GM23338 (cell line): ENCODE measurements around the gene PITPNC1. TPM values are rescaled to one million over a fixed set of nuclear protein-coding genes. Genes with fewer than 3 reads are reported as not detected.

Experiments
- ATAC-seq: fragments of 200-7000 bp; cut with Tn5 transposase; 3 replicates; pipeline ENCODE4 v1.9.1; 2020
- DNase-seq: peaks from one replicate; pipeline ENCODE4 v3.0.0-alpha.2; 2015; ENCODE audit warnings: low spot score
- H2AFZ ChIP-seq: fragments of 200-600 bp; sonication (generic); 2 replicates; pipeline ENCODE4 v1.8.0; 2016; ENCODE audit warnings: antibody characterized with exemption, mild to moderate bottlenecking, moderate library complexity
- H3F3A ChIP-seq: fragments of 200-600 bp; sonication (generic); replicated peaks from 2 replicates; pipeline ENCODE4 v1.8.0; 2017; ENCODE audit warnings: antibody characterized with exemption, mixed run types, low read depth
- H3K27ac ChIP-seq: fragments of 200-600 bp; sonication (generic); 2 replicates; pipeline ENCODE4 v1.6.1; 2016; ENCODE audit warnings: low read depth
- H3K27me3 ChIP-seq: fragments of 200-600 bp; sonication (generic); 2 replicates; pipeline ENCODE4 v1.8.0; 2016; ENCODE audit warnings: mild to moderate bottlenecking, mixed run types, moderate library complexity; ENCODE audit not compliant: insufficient read depth
- H3K36me3 ChIP-seq: fragments of 200-600 bp; sonication (generic); 2 replicates; pipeline ENCODE4 v1.8.0; 2016; ENCODE audit warnings: mild to moderate bottlenecking; ENCODE audit not compliant: insufficient read depth
- H3K4me1 ChIP-seq: fragments of 200-600 bp; sonication (generic); 2 replicates; pipeline ENCODE4 v1.8.0; 2016; ENCODE audit warnings: mild to moderate bottlenecking, moderate library complexity; ENCODE audit not compliant: insufficient read depth
- H3K4me2 ChIP-seq: fragments of 200-600 bp; sonication (generic); 2 replicates; pipeline ENCODE4 v1.7.1; 2017; ENCODE audit warnings: mixed run types
- H3K4me3 ChIP-seq: fragments of 200-600 bp; sonication (generic); 2 replicates; pipeline ENCODE4 v1.6.1; 2016; ENCODE audit warnings: mixed run types
- H3K79me2 ChIP-seq: fragments of 200-600 bp; sonication (generic); replicated peaks from 2 replicates; pipeline ENCODE4 v1.8.0; 2017; ENCODE audit warnings: mild to moderate bottlenecking; ENCODE audit not compliant: insufficient read depth
- H3K9me2 ChIP-seq: fragments of 200-600 bp; sonication (generic); 2 replicates; pipeline ENCODE4 v1.8.0; 2017; ENCODE audit not compliant: insufficient read depth
- H4K20me1 ChIP-seq: fragments of 200-600 bp; sonication (generic); replicated peaks from 2 replicates; pipeline ENCODE4 v1.8.0; 2017; ENCODE audit warnings: mild to moderate bottlenecking; ENCODE audit not compliant: insufficient read depth
- H3K27ac Mint-ChIP-seq: 2 replicates; pipeline ENCODE4 v1.8.0; 2020; ENCODE audit warnings: inconsistent platforms, mild to moderate bottlenecking, moderate library complexity, mixed read lengths
- H3K27me3 Mint-ChIP-seq: 3 replicates; pipeline ENCODE4 v1.8.0; 2022; ENCODE audit warnings: low read depth, mild to moderate bottlenecking, moderate library complexity, mixed read lengths, inconsistent platforms; ENCODE audit not compliant: insufficient read depth, poor library complexity
- H3K36me3 Mint-ChIP-seq: 3 replicates; pipeline ENCODE4 v1.8.0; 2021; ENCODE audit warnings: low read depth, mild to moderate bottlenecking, inconsistent platforms, moderate library complexity, mixed read lengths
- H3K4me1 Mint-ChIP-seq: 3 replicates; pipeline ENCODE4 v1.8.0; 2020; ENCODE audit warnings: mild to moderate bottlenecking, inconsistent platforms, mixed read lengths
- H3K4me3 Mint-ChIP-seq: 3 replicates; pipeline ENCODE4 v1.8.0; 2021; ENCODE audit warnings: moderate library complexity, mild to moderate bottlenecking, inconsistent platforms, mixed read lengths
- H3K9me3 Mint-ChIP-seq: 3 replicates; pipeline ENCODE4 v1.8.0; 2020; ENCODE audit warnings: moderate library complexity, mild to moderate bottlenecking, inconsistent platforms, mixed read lengths
- CREB1 ChIP-seq: fragments of 250-450 bp; sonication (Bioruptor Pico); IDR thresholded peaks from 2 replicates; pipeline ENCODE4 v1.5.0; 2020; ENCODE audit warnings: low read depth, mild to moderate bottlenecking, moderate library complexity
- EZH2 ChIP-seq: fragments of 200-600 bp; sonication (generic); IDR thresholded peaks from one replicate; pipeline ENCODE4 v1.8.0; 2017; ENCODE audit warnings: antibody characterized with exemption, mild to moderate bottlenecking, low read depth; ENCODE audit not compliant: unreplicated experiment
- EZH2phosphoT487 ChIP-seq: fragments of 200-600 bp; sonication (generic); IDR thresholded peaks from one replicate; pipeline ENCODE4 v1.8.1; 2018; ENCODE audit warnings: antibody characterized with exemption; ENCODE audit not compliant: unreplicated experiment
- JUNB ChIP-seq: IDR thresholded peaks from one replicate; pipeline ENCODE4 v1.6.1; 2016; ENCODE audit warnings: antibody characterized with exemption; ENCODE audit not compliant: unreplicated experiment
- NANOG ChIP-seq: IDR thresholded peaks from 2 replicates; pipeline ENCODE4 v1.6.1; 2016; ENCODE audit warnings: antibody characterized with exemption, borderline replicate concordance
- POLR2AphosphoS5 ChIP-seq: IDR thresholded peaks from 2 replicates; pipeline ENCODE4 v1.6.1; 2016; ENCODE audit warnings: antibody characterized with exemption, low read depth
- STAT1 ChIP-seq: IDR thresholded peaks from one replicate; pipeline ENCODE4 v1.6.1; 2016; ENCODE audit warnings: antibody characterized with exemption; ENCODE audit not compliant: unreplicated experiment
- ZNF114 ChIP-seq: fragments of 250-450 bp; sonication (Bioruptor Pico); IDR thresholded peaks from 2 replicates; pipeline ENCODE4 v1.5.0; 2020; ENCODE audit warnings: mild to moderate bottlenecking, moderate library complexity
- ZNF331 ChIP-seq: fragments of 250-450 bp; sonication (Bioruptor Pico); IDR thresholded peaks from 2 replicates; pipeline ENCODE4 v1.5.0; 2020; ENCODE audit warnings: low read depth, mild to moderate bottlenecking, moderate library complexity
- polyA plus RNA-seq: library from polyadenylated mRNA; unstranded; fragments of >200 nt; fragmentation: Nextera tagmentation; extraction: Ambion mirVana; gene quantifications from 2 replicates; pipeline ENCODE4 v1.2.1, GENCODE V29; 2016
- total RNA-seq: library from RNA; depleted of rRNA; stranded (reverse); fragments of >200 nt; shearing (Covaris generic); gene quantifications from 2 replicates; pipeline ENCODE4 v1.2.3, GENCODE V29; 2014
- TF ChIP-seq, protein P1 (sequence below): fragments of 250-450 bp; sonication (Bioruptor Pico); IDR thresholded peaks from 2 replicates; pipeline ENCODE4 v1.5.0; 2020; ENCODE audit warnings: mild to moderate bottlenecking, moderate library complexity
- TF ChIP-seq, protein P2 (sequence below), 2 experiments: fragments of 200-600 bp in 1 of 2; sonication (generic) in 1 of 2; conservative IDR thresholded peaks; 2 replicates each; pipeline versions ENCODE4 v1.5.1 to v1.6.1; 2016 to 2017; ENCODE audit warnings: antibody characterized with exemption in 2 of 2, low read depth in 2 of 2, mild to moderate bottlenecking in 2 of 2, moderate library complexity in 1 of 2
- TF ChIP-seq, protein P3 (sequence below): IDR thresholded peaks from 2 replicates; pipeline ENCODE4 v1.6.1; 2016; ENCODE audit warnings: antibody characterized with exemption
- TF ChIP-seq, protein P4 (sequence below): IDR thresholded peaks from one replicate; pipeline ENCODE4 v1.6.1; 2018; ENCODE audit warnings: antibody characterized with exemption; ENCODE audit not compliant: unreplicated experiment

Gene PITPNC1
- total and polyA plus RNA-seq, 2 experiments from 2014 or later = 23.0 to 32.6 TPM

DNA sequence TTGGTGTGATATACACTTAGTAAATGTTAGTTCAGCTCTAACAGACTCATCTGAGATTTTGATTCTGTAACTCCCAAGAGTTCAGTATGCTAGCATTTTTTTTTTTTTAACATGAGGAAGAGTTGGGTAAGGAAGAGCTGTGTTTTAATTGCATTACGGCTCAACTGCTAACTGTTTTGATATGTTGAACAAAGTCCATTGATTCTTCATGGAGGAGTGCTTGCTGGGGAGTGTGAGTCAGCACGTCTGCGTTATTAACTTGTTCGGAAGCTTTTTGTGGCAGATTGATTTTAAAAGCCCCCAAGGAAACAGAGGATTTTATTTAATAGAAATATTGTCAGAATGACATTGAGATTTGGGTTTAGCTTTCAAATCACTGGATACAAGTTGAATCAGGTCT is 45.8 kb downstream of the PITPNC1 start (continued):
- TF ChIP-seq EZH2 = no peak

DNA sequence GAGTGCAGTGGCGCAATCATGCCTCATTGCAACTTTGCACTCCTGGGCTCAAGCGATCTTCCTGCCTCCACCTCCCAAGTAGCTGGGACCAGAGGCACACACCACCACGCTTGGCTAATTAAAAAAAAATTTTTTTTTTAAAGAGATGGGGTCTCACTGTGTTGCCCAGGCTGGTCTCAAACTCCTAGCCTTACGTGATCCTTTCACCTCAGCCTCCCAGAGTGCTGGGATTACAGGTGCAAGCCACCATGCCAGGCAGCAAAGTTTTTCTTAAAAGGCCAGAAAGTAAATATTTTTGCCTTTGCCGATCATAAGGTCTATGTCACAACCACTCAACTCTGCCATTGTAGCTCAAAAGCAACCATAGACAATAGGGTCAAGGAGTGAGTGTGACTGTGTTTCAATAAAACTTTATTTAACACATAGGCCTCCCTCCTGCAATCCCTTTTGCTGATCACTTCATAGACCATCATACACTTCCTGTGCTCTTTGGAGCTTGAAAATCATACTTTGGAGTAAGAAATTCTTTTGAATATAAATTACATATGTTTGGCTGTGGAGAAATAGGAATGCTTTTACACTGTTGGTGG is 48.6 kb downstream of the PITPNC1 start:
- H3K27me3 ChIP-seq = no peaks in the 10 kb centered on the region
- H2AFZ ChIP-seq = no peak overlapping the region
- 0 out of 2 replicates have a peak, but pooled peaks cover 6% of the 10 kb centered on the region for H3K36me3 ChIP-seq
- no peak for DNase-seq
- peaks cover 77% of the 10 kb centered on the region for H3K79me2 ChIP-seq
- 0 out of 2 replicates have a peak, but pooled peaks cover 4% of the 10 kb centered on the region for H3F3A ChIP-seq
- H3K36me3 Mint-ChIP-seq = peaks cover 12% of the 10 kb centered on the region; the same call in 2 of the 3 replicates
- H3K27ac ChIP-seq = no peak overlapping the region
- peaks cover 13% of the 10 kb centered on the region for H4K20me1 ChIP-seq
- no peaks in the 10 kb centered on the region for H3K9me3 Mint-ChIP-seq
- H3K4me3 ChIP-seq = no peak overlapping the region
- TF ChIP-seq STAT1 = no peak
- TF ChIP-seq, protein P1, sequence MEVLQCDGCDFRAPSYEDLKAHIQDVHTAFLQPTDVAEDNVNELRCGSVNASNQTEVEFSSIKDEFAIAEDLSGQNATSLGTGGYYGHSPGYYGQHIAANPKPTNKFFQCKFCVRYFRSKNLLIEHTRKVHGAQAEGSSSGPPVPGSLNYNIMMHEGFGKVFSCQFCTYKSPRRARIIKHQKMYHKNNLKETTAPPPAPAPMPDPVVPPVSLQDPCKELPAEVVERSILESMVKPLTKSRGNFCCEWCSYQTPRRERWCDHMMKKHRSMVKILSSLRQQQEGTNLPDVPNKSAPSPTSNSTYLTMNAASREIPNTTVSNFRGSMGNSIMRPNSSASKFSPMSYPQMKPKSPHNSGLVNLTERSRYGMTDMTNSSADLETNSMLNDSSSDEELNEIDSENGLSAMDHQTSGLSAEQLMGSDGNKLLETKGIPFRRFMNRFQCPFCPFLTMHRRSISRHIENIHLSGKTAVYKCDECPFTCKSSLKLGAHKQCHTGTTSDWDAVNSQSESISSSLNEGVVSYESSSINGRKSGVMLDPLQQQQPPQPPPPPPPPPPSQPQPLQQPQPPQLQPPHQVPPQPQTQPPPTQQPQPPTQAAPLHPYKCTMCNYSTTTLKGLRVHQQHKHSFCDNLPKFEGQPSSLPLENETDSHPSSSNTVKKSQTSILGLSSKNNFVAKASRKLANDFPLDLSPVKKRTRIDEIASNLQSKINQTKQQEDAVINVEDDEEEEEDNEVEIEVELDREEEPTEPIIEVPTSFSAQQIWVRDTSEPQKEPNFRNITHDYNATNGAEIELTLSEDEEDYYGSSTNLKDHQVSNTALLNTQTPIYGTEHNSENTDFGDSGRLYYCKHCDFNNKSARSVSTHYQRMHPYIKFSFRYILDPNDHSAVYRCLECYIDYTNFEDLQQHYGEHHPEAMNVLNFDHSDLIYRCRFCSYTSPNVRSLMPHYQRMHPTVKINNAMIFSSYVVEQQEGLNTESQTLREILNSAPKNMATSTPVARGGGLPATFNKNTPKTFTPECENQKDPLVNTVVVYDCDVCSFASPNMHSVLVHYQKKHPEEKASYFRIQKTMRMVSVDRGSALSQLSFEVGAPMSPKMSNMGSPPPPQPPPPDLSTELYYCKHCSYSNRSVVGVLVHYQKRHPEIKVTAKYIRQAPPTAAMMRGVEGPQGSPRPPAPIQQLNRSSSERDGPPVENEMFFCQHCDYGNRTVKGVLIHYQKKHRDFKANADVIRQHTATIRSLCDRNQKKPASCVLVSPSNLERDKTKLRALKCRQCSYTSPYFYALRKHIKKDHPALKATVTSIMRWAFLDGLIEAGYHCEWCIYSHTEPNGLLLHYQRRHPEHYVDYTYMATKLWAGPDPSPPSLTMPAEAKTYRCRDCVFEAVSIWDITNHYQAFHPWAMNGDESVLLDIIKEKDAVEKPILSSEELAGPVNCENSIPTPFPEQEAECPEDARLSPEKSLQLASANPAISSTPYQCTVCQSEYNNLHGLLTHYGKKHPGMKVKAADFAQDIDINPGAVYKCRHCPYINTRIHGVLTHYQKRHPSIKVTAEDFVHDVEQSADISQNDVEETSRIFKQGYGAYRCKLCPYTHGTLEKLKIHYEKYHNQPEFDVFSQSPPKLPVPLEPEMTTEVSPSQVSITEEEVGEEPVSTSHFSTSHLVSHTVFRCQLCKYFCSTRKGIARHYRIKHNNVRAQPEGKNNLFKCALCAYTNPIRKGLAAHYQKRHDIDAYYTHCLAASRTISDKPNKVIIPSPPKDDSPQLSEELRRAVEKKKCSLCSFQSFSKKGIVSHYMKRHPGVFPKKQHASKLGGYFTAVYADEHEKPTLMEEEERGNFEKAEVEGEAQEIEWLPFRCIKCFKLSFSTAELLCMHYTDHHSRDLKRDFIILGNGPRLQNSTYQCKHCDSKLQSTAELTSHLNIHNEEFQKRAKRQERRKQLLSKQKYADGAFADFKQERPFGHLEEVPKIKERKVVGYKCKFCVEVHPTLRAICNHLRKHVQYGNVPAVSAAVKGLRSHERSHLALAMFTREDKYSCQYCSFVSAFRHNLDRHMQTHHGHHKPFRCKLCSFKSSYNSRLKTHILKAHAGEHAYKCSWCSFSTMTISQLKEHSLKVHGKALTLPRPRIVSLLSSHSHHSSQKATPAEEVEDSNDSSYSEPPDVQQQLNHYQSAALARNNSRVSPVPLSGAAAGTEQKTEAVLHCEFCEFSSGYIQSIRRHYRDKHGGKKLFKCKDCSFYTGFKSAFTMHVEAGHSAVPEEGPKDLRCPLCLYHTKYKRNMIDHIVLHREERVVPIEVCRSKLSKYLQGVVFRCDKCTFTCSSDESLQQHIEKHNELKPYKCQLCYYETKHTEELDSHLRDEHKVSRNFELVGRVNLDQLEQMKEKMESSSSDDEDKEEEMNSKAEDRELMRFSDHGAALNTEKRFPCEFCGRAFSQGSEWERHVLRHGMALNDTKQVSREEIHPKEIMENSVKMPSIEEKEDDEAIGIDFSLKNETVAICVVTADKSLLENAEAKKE (CRISPR knock-in tag) = no peak
- TF ChIP-seq ZNF114 (CRISPR knock-in tag) = no peak
- TF ChIP-seq EZH2 = no peak
- TF ChIP-seq, protein P2, sequence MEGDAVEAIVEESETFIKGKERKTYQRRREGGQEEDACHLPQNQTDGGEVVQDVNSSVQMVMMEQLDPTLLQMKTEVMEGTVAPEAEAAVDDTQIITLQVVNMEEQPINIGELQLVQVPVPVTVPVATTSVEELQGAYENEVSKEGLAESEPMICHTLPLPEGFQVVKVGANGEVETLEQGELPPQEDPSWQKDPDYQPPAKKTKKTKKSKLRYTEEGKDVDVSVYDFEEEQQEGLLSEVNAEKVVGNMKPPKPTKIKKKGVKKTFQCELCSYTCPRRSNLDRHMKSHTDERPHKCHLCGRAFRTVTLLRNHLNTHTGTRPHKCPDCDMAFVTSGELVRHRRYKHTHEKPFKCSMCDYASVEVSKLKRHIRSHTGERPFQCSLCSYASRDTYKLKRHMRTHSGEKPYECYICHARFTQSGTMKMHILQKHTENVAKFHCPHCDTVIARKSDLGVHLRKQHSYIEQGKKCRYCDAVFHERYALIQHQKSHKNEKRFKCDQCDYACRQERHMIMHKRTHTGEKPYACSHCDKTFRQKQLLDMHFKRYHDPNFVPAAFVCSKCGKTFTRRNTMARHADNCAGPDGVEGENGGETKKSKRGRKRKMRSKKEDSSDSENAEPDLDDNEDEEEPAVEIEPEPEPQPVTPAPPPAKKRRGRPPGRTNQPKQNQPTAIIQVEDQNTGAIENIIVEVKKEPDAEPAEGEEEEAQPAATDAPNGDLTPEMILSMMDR (conservative IDR thresholded peaks at IDR 0.05; ENCODE audit: low read depth in 2 of 2) = no peak
- TF ChIP-seq, protein P3, sequence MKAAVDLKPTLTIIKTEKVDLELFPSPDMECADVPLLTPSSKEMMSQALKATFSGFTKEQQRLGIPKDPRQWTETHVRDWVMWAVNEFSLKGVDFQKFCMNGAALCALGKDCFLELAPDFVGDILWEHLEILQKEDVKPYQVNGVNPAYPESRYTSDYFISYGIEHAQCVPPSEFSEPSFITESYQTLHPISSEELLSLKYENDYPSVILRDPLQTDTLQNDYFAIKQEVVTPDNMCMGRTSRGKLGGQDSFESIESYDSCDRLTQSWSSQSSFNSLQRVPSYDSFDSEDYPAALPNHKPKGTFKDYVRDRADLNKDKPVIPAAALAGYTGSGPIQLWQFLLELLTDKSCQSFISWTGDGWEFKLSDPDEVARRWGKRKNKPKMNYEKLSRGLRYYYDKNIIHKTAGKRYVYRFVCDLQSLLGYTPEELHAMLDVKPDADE = no peak
- no peak for TF ChIP-seq JUNB
- no peak for TF ChIP-seq POLR2AphosphoS5
- TF ChIP-seq NANOG = no peak
- TF ChIP-seq, protein P4, sequence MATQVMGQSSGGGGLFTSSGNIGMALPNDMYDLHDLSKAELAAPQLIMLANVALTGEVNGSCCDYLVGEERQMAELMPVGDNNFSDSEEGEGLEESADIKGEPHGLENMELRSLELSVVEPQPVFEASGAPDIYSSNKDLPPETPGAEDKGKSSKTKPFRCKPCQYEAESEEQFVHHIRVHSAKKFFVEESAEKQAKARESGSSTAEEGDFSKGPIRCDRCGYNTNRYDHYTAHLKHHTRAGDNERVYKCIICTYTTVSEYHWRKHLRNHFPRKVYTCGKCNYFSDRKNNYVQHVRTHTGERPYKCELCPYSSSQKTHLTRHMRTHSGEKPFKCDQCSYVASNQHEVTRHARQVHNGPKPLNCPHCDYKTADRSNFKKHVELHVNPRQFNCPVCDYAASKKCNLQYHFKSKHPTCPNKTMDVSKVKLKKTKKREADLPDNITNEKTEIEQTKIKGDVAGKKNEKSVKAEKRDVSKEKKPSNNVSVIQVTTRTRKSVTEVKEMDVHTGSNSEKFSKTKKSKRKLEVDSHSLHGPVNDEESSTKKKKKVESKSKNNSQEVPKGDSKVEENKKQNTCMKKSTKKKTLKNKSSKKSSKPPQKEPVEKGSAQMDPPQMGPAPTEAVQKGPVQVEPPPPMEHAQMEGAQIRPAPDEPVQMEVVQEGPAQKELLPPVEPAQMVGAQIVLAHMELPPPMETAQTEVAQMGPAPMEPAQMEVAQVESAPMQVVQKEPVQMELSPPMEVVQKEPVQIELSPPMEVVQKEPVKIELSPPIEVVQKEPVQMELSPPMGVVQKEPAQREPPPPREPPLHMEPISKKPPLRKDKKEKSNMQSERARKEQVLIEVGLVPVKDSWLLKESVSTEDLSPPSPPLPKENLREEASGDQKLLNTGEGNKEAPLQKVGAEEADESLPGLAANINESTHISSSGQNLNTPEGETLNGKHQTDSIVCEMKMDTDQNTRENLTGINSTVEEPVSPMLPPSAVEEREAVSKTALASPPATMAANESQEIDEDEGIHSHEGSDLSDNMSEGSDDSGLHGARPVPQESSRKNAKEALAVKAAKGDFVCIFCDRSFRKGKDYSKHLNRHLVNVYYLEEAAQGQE = no peak
- TF ChIP-seq ZNF331 = no peak
- TF ChIP-seq EZH2phosphoT487 = no peak
- no peak for TF ChIP-seq CREB1
- no peak overlapping the region for H3K4me3 Mint-ChIP-seq
- H3K4me2 ChIP-seq = no peak overlapping the region
- 0 out of 2 replicates have a peak, but pooled peaks cover 5% of the 10 kb centered on the region for H3K9me2 ChIP-seq
- H3K4me1 Mint-ChIP-seq = peaks cover 20% of the 10 kb centered on the region
- H3K27me3 Mint-ChIP-seq = peaks cover 5% of the 10 kb centered on the region
- H3K27ac Mint-ChIP-seq = no peak overlapping the region
- H3K4me1 ChIP-seq = peaks cover 18% of the 10 kb centered on the region
- ATAC-seq = no peak
